BE2C (cell line): Measurements from ENCODE around the gene DHX34.
A peak's percentile ranks its signal among the peaks of the same experiment; 100 is the strongest.

Experiments
- DNase-seq: peaks from one replicate; pipeline ENCODE4 v3.0.0-alpha.2; 2020
- H3K27me3 ChIP-seq: fragments of 250-450 bp; sonication (Bioruptor Pico); 2 replicates; pipeline ENCODE4 v1.5.1; 2020; ENCODE audit warnings: mild to moderate bottlenecking
- H3K36me3 ChIP-seq: fragments of 250-450 bp; sonication (Bioruptor Pico); 2 replicates; pipeline ENCODE4 v1.5.1; 2020; ENCODE audit warnings: mild to moderate bottlenecking
- H3K4me1 ChIP-seq: fragments of 250-450 bp; sonication (Bioruptor Pico); 2 replicates; pipeline ENCODE4 v1.5.1; 2020
- H3K4me3 ChIP-seq: 2 replicates; pipeline ENCODE4 v1.5.1; 2011; ENCODE audit warnings: low read depth, low read length
- H3K9me3 ChIP-seq: fragments of 250-450 bp; sonication (Bioruptor Pico); 2 replicates; pipeline ENCODE4 v1.5.1; 2020
- TF ChIP-seq, protein P1 (sequence below): IDR thresholded peaks from 2 replicates; pipeline ENCODE4 v1.5.1; 2012; ENCODE audit warnings: mild to moderate bottlenecking, low read depth, low read length

Gene DHX34

GRCh38 chr19:47421844-47422395, 72.8 kb downstream of the DHX34 start:
- Histone ChIP-seq H3K27me3 (peaks cover 26% of the 10 kb centered on the region), H3K36me3 (no peaks in the 10 kb centered on the region), H3K4me3 (peak overlapping the region; percentile 22), H3K9me3 (no peaks in the 10 kb centered on the region), H3K4me1 (peaks cover 11% of the 10 kb centered on the region)
- TF ChIP-seq, protein P1, sequence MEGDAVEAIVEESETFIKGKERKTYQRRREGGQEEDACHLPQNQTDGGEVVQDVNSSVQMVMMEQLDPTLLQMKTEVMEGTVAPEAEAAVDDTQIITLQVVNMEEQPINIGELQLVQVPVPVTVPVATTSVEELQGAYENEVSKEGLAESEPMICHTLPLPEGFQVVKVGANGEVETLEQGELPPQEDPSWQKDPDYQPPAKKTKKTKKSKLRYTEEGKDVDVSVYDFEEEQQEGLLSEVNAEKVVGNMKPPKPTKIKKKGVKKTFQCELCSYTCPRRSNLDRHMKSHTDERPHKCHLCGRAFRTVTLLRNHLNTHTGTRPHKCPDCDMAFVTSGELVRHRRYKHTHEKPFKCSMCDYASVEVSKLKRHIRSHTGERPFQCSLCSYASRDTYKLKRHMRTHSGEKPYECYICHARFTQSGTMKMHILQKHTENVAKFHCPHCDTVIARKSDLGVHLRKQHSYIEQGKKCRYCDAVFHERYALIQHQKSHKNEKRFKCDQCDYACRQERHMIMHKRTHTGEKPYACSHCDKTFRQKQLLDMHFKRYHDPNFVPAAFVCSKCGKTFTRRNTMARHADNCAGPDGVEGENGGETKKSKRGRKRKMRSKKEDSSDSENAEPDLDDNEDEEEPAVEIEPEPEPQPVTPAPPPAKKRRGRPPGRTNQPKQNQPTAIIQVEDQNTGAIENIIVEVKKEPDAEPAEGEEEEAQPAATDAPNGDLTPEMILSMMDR: no peak
- peak; percentile 86 for DNase-seq

DNA sequence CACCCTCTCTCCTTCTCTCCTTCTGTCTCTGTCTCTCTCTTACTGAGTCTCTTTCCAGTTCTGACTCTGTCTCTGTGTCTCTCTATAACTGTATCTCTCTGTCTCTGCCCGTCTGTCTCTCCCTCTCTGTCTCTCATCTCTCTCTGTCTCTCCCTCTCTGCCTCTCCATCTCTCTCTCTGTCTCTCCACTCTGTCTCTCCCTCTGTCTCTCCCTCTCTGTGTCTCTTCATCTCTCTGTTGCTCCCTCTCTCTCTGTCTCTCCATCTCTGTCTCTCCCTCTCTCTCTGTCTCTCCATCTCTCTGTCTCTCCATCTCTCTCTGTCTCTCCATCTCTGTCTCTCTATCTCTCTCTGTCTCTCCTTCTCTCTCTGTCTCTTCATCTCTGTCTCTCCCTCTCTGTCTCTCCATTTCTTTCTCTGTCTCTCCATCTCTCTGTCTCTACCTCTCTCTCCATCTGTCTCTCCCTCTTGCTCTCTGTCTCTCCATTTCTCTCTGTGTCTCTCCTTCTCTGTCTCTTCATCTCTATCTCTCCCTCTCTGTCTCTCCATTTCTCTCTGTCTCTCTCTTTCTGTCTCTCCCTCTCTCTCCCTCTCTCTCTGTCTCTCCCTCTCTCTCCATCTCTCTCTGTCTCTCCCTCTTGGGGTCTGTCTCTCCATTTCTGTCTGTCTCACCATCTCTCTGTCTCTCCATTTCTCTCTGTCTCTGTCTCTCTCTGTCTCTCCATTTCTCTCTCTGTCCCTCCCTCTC, 73.5 kb downstream of the DHX34 start:
- H3K27me3 ChIP-seq: peaks cover 20% of the 10 kb centered on the region
- no peaks in the 10 kb centered on the region for H3K36me3 ChIP-seq
- DNase-seq: no peak
- TF ChIP-seq, protein P1: no peak
- 0 out of 2 replicates have a peak overlapping the region, but pooled peaks have one; percentile 22 for H3K4me3 ChIP-seq
- H3K4me1 ChIP-seq: peaks cover 11% of the 10 kb centered on the region
- H3K9me3 ChIP-seq: no peaks in the 10 kb centered on the region

DNA sequence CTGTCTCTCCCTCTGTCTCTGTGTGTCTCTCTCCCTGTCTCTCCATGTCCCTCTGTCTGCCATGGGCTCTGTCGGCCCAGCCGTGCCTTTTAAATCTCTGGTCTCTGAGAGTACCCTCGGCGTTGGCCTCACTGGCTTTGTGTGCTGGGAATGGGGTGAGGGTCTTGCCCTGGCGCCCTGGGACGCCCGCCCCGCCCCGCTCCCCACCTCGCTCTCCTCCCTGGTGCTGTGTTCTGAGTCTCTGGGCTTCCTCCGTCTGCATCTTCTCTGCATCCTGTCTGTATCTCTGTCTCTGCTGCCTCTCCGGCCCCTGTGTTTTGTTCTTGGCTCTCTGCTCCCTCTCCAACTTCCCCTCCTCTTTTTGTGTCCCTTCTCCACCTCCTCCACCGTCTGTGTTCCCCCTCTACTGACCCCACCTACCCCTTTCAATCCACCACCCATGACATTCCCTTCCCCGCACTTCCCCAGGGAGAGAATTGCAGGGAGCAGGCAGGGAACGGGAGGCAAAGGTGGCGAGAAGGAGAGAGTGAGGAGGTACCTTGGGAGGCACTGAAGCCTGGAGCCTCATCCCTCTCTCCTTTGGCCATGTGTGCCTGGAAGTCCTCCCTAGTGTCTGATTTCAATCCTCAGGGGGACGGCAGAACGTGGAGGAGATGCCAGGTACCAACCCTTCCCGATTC, 74.2 kb downstream of the DHX34 start:
- Histone ChIP-seq H3K27me3 (peaks cover 12% of the 10 kb centered on the region), H3K4me1 (peaks cover 11% of the 10 kb centered on the region), H3K4me3 (no peak overlapping the region), H3K9me3 (no peaks in the 10 kb centered on the region), H3K36me3 (no peaks in the 10 kb centered on the region)
- no peak for DNase-seq
- TF ChIP-seq, protein P1: no peak

GRCh38 chr19:47427241-47428176, 78.4 kb downstream of the DHX34 start:
- Histone ChIP-seq H3K4me3 (peak overlapping the region; percentile 26), H3K27me3 (0 out of 2 replicates have a peak, but pooled peaks cover under 1% of the 10 kb centered on the region), H3K9me3 (no peaks in the 10 kb centered on the region), H3K36me3 (no peaks in the 10 kb centered on the region), H3K4me1 (no peaks in the 10 kb centered on the region; the same call in none of the 2 replicates)
- TF ChIP-seq, protein P1: peak; percentile 95
- DNase-seq: peak; percentile 80

DNA sequence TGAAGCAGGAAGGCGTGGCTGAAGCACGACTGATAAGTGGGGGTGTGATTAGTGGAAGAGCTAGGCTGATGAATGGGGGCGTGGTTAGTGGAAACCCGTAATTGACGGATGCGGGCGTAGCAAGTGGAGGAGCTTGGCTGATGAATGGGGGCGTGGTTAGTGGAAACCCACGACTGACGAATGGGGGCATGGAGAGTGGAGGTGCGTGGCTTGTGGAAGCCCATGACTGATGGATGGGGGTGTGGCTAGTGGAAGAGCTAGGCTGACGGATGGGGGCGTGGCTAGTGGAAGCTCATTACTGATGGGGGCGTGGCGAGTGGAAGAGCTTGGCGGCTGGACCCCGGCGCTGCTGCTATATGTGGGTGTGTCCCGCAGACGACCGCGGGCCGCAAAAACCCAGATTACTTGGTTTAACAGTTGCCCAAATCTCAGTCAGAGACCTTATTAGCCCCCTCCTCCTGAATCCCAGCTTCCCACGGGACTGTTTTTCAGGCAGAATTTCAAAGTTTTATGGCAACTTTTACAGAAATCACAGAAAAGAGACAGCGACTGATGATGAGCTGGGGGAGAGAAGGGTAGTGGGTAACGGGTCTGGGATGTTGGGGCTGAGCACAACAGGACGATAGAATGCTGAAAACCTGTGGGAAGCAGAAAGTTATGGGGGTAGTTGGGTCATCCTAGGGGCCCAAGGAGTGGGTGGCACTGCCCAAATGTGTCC, 79.2 kb downstream of the DHX34 start:
- no peaks in the 10 kb centered on the region for H3K27me3 ChIP-seq
- TF ChIP-seq, protein P1: no peak
- peak overlapping the region; percentile 53 for H3K4me3 ChIP-seq
- peak; percentile 100 for DNase-seq
- no peaks in the 10 kb centered on the region for H3K9me3 ChIP-seq
- H3K36me3 ChIP-seq: no peaks in the 10 kb centered on the region
- no peaks in the 10 kb centered on the region; the same call in 1 of the 2 replicates for H3K4me1 ChIP-seq
